Prostate gland (tissue), 2 donors: ENCODE measurements around the gene CST3.

Source experiments
- POLR2AphosphoS5 ChIP-seq: sonication (generic); formaldehyde crosslinking; IDR thresholded peaks from one replicate; pipeline ENCODE4 v1.6.1; 2017; ENCODE audit warnings: antibody characterized with exemption
- TF ChIP-seq, protein P1 (sequence below), 4 experiments: fragments of 200-600 bp in 2 of 4; fragments of 450-650 bp in 2 of 4; sonication (generic) in 2 of 4; IDR thresholded peaks; 1 replicate in 3 of 4; 2 replicates in 1 of 4; pipeline ENCODE4 v1.5.1; 2016 to 2019; ENCODE audit warnings: antibody characterized with exemption in 4 of 4, mild to moderate bottlenecking in 2 of 4, moderate library complexity in 2 of 4

GRCh38 chr20:23637282-23638221 is at the start of gene CST3:
- TF ChIP-seq, protein P1, sequence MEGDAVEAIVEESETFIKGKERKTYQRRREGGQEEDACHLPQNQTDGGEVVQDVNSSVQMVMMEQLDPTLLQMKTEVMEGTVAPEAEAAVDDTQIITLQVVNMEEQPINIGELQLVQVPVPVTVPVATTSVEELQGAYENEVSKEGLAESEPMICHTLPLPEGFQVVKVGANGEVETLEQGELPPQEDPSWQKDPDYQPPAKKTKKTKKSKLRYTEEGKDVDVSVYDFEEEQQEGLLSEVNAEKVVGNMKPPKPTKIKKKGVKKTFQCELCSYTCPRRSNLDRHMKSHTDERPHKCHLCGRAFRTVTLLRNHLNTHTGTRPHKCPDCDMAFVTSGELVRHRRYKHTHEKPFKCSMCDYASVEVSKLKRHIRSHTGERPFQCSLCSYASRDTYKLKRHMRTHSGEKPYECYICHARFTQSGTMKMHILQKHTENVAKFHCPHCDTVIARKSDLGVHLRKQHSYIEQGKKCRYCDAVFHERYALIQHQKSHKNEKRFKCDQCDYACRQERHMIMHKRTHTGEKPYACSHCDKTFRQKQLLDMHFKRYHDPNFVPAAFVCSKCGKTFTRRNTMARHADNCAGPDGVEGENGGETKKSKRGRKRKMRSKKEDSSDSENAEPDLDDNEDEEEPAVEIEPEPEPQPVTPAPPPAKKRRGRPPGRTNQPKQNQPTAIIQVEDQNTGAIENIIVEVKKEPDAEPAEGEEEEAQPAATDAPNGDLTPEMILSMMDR (IDR thresholded peaks at IDR 0.05), result no peak
- peak; percentile 65 for TF ChIP-seq POLR2AphosphoS5
